GM19239 (cell line): Measurements from ENCODE around the gene KHSRP.

Experiments
- DNase-seq: peaks from one replicate; pipeline ENCODE4 v3.0.0; 2011; ENCODE audit warnings: low spot score; ENCODE audit not compliant: insufficient read length
- FAIRE-seq: peaks from 2 replicates; lab custom pipeline; 2011; peaks lifted over from hg19 to GRCh38; lab: Jason Lieb, UNC

Gene KHSRP

GRCh38 chr19:6424195-6424938 is at the start of gene KHSRP:
Gene KHSRP (minus strand): TSS chr19:6424811. CDS start chr19:6424701, 110 bp downstream.
- FAIRE-seq (no peak), DNase-seq (peak; percentile 100)

- no peak for FAIRE-seq
- DNase-seq: no peak
Measured at GRCh38 chr19:6473647-6474046, 49.0 kb upstream of the KHSRP start.

GRCh38 chr19:6472713-6473112 is 48.1 kb upstream of the KHSRP start:
- FAIRE-seq: no peak
- no peak for DNase-seq

GRCh38 chr19:6471076-6471475 is 46.5 kb upstream of the KHSRP start:
- FAIRE-seq (no peak), DNase-seq (no peak)

- no peak for DNase-seq
- no peak for FAIRE-seq
Measured at GRCh38 chr19:6470173-6470572, 45.6 kb upstream of the KHSRP start.

- FAIRE-seq (no peak), DNase-seq (no peak)
Measured at GRCh38 chr19:6467384-6467783, 42.8 kb upstream of the KHSRP start.

GRCh38 chr19:6466526-6467248 is 42.1 kb upstream of the KHSRP start:
- DNase-seq: no peak
- no peak for FAIRE-seq

- FAIRE-seq (no peak), DNase-seq (no peak)
Measured at GRCh38 chr19:6465663-6466062, 41.1 kb upstream of the KHSRP start.

GRCh38 chr19:6465006-6465405 is 40.4 kb upstream of the KHSRP start:
- FAIRE-seq (no peak), DNase-seq (no peak)

GRCh38 chr19:6464070-6464873 is 39.7 kb upstream of the KHSRP start, which contains the start of gene CRB3:
Gene CRB3 (plus strand): TSS chr19:6464271. CDS start chr19:6464702, 431 bp downstream.
- no peak for FAIRE-seq
- no peak for DNase-seq

- FAIRE-seq (peak; percentile 98), DNase-seq (peak; percentile 94)
Measured at GRCh38 chr19:6460099-6460884, 35.7 kb upstream of the KHSRP start.

- peak; percentile 87 for DNase-seq
- FAIRE-seq: no peak
Measured at GRCh38 chr19:6459262-6460098, 34.9 kb upstream of the KHSRP start, which contains the start of gene SLC25A23. Gene SLC25A23 (minus strand): TSS chr19:6459792. CDS start chr19:6459628, 164 bp downstream.

- DNase-seq: no peak
- FAIRE-seq: peak; percentile 63
Measured at GRCh38 chr19:6458695-6459261, 34.2 kb upstream of the KHSRP start.

- FAIRE-seq: peak; percentile 58
- peak; percentile 64 for DNase-seq
Measured at GRCh38 chr19:6457958-6458694, 33.5 kb upstream of the KHSRP start.

- no peak for FAIRE-seq
- no peak for DNase-seq
Measured at GRCh38 chr19:6455924-6456323, 31.3 kb upstream of the KHSRP start.

- DNase-seq: no peak
- FAIRE-seq: no peak
Measured at GRCh38 chr19:6453951-6454565, 29.4 kb upstream of the KHSRP start.

- FAIRE-seq (no peak), DNase-seq (no peak)
Measured at GRCh38 chr19:6452899-6453298, 28.3 kb upstream of the KHSRP start.

- DNase-seq: no peak
- FAIRE-seq: no peak
Measured at GRCh38 chr19:6452223-6452614, 27.6 kb upstream of the KHSRP start.
